Measurements from ENCODE around the gene DYNLT2. TPM values are rescaled to one million over a fixed set of nuclear protein-coding genes. Genes with fewer than 3 reads are reported as not detected.

DYNLT2 gene
- total RNA-seq, 1 experiment from 2014 or later = 1.8 TPM

- Histone ChIP-seq H2BK12ac (ENCODE audit: insufficient read length, low read depth, low read length) (no peak overlapping the region), H3K14ac (ENCODE audit: insufficient read depth, low read length) (no peak overlapping the region), H3K27me3 (ENCODE audit: insufficient read depth, low read length) (no peaks in the 10 kb centered on the region), H4K8ac (replicated peaks; ENCODE audit: insufficient read length, low read depth, low read length) (no peak overlapping the region), H3K79me2 (ENCODE audit: insufficient read depth, low read length) (peaks cover 12% of the 10 kb centered on the region; the same call in 1 of the 2 replicates), H3T11ph (ENCODE audit: low read length) (no peak overlapping the region), H3K79me1 (ENCODE audit: insufficient read depth, low read depth, low read length, poor library complexity, severe bottlenecking) (peaks cover 9% of the 10 kb centered on the region), H3K4me2 (ENCODE audit: insufficient read depth, insufficient read length, low read length) (no peak overlapping the region), H2BK5ac (ENCODE audit: insufficient read length, low read length) (no peak overlapping the region), H3K23me2 (ENCODE audit: insufficient read length, low read depth, low read length, poor library complexity, severe bottlenecking) (no peaks in the 10 kb centered on the region), H3K9me3 (ENCODE audit: control insufficient read depth, low read depth, low read length) (no peaks in the 10 kb centered on the region), H2BK120ac (ENCODE audit: low read depth, low read length, poor library complexity, severe bottlenecking) (no peak overlapping the region), H4K5ac (ENCODE audit: insufficient read length, low read depth, low read length) (no peak overlapping the region), H3K23ac (ENCODE audit: insufficient read length, low read depth, low read length) (no peak overlapping the region), H3K4me1 (ENCODE audit: insufficient read depth, low read length) (no peaks in the 10 kb centered on the region), H4K20me1 (ENCODE audit: control insufficient read depth, insufficient read depth, insufficient read length) (no peaks in the 10 kb centered on the region), H4K91ac (ENCODE audit: insufficient read length, low read depth, low read length) (no peak overlapping the region), H2AFZ (ENCODE audit: low read length) (no peak overlapping the region), H3K4ac (ENCODE audit: low read depth, low read length) (no peak overlapping the region), H3K56ac (ENCODE audit: insufficient read length, low read depth, low read length) (no peak overlapping the region), H3K9ac (ENCODE audit: extremely low read depth, insufficient read length, low read length) (no peak overlapping the region), H3K18ac (ENCODE audit: insufficient read length, low read depth, low read length) (no peak overlapping the region), H3K27ac (ENCODE audit: insufficient read length, low read depth, low read length) (no peak overlapping the region), H2BK20ac (ENCODE audit: low read depth, low read length, poor library complexity, severe bottlenecking) (no peak overlapping the region), H2BK15ac (ENCODE audit: low read depth, low read length) (no peak overlapping the region), H2AK5ac (ENCODE audit: insufficient read length, low read length) (no peak overlapping the region)
- Mint-ChIP-seq H3K27ac (peak overlapping the region in 2 of 3 experiments; percentile 4 to 55; a peak in 2 of 7 replicates), H3K9me3 (peaks cover 0 to 9% of the 10 kb centered on the region in 2 experiments; a peak in 4 of 5 replicates), H3K4me1 (peaks cover 10 to 24% of the 10 kb centered on the region in 2 experiments), H3K27me3 (ENCODE audit: low read depth) (no peaks in the 10 kb centered on the region), H3K36me3 (ENCODE audit: insufficient read depth in 1 of 3, low read depth in 3 of 3) (peaks cover 44 to 58% (median 50%) of the 10 kb centered on the region in 3 experiments), H3K4me3 (no peak overlapping the region)
- no peak for TF ChIP-seq CTCF (conservative IDR thresholded peaks at IDR 0.05)
- no CpG with 5 or more reads among the region's 3 CpGs for WGBS (ENCODE audit: extremely low coverage, insufficient read length, low lambda C conversion rate)
- DNase-seq = no peak
These were observed 58.9 kb downstream of the DYNLT2 start for GRCh38 chr6:169692516-169692915.
